ENCODE measurements around the gene SLC25A30. TPM values are rescaled to one million over a fixed set of nuclear protein-coding genes. Genes with fewer than 3 reads are reported as not detected.
"Not testable (repeated sequence)": the region's sequence is repeated elsewhere in the genome, so short reads cannot be mapped to it uniquely, and the experiment has no call there.

The SLC25A30 gene
- total and polyA plus RNA-seq, 2 donors (not counting 1 experiment from before 2014, with no cell fraction given): 11.2 to 16.9 TPM

DNA sequence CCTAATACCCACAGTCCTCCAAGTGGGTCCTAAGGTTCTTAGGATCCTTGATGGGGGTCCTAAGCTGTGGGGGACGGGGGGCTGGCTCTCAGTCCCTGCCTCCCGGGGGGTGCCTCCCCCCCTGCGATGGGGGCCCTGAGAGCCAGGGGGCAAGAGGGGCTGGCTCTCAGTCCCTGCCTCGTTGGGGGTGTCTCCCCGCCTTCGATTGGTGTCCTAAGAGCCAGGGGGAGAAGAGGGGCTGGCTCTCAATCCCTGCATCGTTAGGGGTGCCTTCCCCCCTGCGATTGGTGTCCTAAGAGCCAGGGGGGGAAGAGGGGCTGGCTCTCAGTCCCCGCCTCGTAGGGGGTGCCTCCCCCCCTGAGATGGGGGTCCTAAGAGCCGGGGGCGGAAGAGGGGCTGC lies 37.0 kb downstream of the SLC25A30 start:
- H3K9me3 Mint-ChIP-seq (ENCODE audit: insufficient read depth): no peaks in the 10 kb centered on the region
- Histone ChIP-seq H3K9ac (ENCODE audit: low read length) (no peak overlapping the region), H3K9me3 (ENCODE audit: control extremely low read depth in 1 of 3, control insufficient read depth in 2 of 3, insufficient read depth in 1 of 3, low read length in 2 of 3) (no peaks in the 10 kb centered on the region), H2AFZ (ENCODE audit: insufficient read depth, low read depth, low read length, poor library complexity, severe bottlenecking) (no peak overlapping the region), H3K4me3 (ENCODE audit: control extremely low read depth in 1 of 5, extremely low read depth in 1 of 5, insufficient read depth in 1 of 5, low read depth in 2 of 5, low read length in 4 of 5) (no peak overlapping the region), H3K27me3 (replicated peaks in 1 of 4; ENCODE audit: control extremely low read depth in 1 of 4, control insufficient read depth in 3 of 4, insufficient read depth in 4 of 4, low read length in 3 of 4) (no peaks in the 10 kb centered on the region), H3K36me3 (replicated peaks in 1 of 2; ENCODE audit: control extremely low read depth in 1 of 2, control insufficient read depth in 1 of 2, extremely low read depth in 1 of 2, insufficient read depth in 2 of 2, low read length in 1 of 2) (peaks cover 0 to 8% of the 10 kb centered on the region in 2 experiments), H3K4me1 (ENCODE audit: control insufficient read depth in 2 of 2, insufficient read depth in 2 of 2, low read length in 2 of 2) (no peaks in the 10 kb centered on the region), H3K4me2 (replicated peaks; ENCODE audit: low read depth, low read length, poor library complexity, severe bottlenecking) (no peak overlapping the region), H4K20me1 (ENCODE audit: control insufficient read depth, insufficient read depth, low read length, poor library complexity, severe bottlenecking) (no peaks in the 10 kb centered on the region), H3K27ac (ENCODE audit: low read length in 2 of 2) (no peak overlapping the region), H3K79me2 (ENCODE audit: control insufficient read depth, insufficient read depth, low read length) (no peaks in the 10 kb centered on the region)
- TF ChIP-seq, protein P1, sequence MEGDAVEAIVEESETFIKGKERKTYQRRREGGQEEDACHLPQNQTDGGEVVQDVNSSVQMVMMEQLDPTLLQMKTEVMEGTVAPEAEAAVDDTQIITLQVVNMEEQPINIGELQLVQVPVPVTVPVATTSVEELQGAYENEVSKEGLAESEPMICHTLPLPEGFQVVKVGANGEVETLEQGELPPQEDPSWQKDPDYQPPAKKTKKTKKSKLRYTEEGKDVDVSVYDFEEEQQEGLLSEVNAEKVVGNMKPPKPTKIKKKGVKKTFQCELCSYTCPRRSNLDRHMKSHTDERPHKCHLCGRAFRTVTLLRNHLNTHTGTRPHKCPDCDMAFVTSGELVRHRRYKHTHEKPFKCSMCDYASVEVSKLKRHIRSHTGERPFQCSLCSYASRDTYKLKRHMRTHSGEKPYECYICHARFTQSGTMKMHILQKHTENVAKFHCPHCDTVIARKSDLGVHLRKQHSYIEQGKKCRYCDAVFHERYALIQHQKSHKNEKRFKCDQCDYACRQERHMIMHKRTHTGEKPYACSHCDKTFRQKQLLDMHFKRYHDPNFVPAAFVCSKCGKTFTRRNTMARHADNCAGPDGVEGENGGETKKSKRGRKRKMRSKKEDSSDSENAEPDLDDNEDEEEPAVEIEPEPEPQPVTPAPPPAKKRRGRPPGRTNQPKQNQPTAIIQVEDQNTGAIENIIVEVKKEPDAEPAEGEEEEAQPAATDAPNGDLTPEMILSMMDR (IDR thresholded peaks at IDR 0.05): no peak
- TF ChIP-seq EZH2 (IDR thresholded peaks at IDR 0.05; ENCODE audit: borderline replicate concordance, insufficient read depth, low read depth, low read length, poor library complexity, severe bottlenecking): no peak
- ChIA-PET CTCF (no interaction called here), POLR2A (no interaction called here)
- no peak overlapping the region for H3K4me3 Mint-ChIP-seq
- no peaks in the 10 kb centered on the region for H3K27me3 Mint-ChIP-seq
- no peak for ATAC-seq (ENCODE audit: low read depth)
- intact Hi-C loops (cut with micrococcal nuclease): no loop called here
- H3K27ac Mint-ChIP-seq: no peak overlapping the region
- no peaks in the 10 kb centered on the region for H3K4me1 Mint-ChIP-seq
- DNase-seq: no peak
- WGBS (ENCODE audit: insufficient coverage): 100% methylated on average over 2 of the region's 12 CpGs

DNA sequence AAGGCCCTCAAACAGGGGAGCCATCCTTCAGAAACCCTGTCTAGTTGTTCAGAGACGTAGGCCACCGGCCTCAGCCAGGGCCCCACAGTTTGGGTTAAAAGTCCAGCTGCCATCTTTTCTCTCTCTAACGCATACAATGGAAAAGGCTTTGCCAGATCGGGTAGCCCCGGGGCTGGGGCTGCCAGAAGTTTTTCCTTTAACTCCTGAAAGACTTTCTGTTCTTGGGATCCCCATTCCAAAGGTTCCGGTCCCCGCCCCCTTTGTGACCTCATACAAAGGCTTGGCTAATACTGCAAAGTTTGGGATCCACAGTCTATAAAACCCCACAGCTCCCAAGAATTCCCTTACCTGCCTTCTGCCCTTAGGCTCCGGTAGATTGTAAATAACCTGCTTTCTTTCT lies 37.5 kb downstream of the SLC25A30 start:
- H4K20me1 ChIP-seq (ENCODE audit: control insufficient read depth, insufficient read depth, low read length, poor library complexity, severe bottlenecking); H3K9ac ChIP-seq (ENCODE audit: low read length); H3K4me2 ChIP-seq (replicated peaks; ENCODE audit: low read depth, low read length, poor library complexity, severe bottlenecking); H2AFZ ChIP-seq (ENCODE audit: insufficient read depth, low read depth, low read length, poor library complexity, severe bottlenecking); H3K4me3 ChIP-seq (ENCODE audit: control extremely low read depth in 1 of 5, extremely low read depth in 1 of 5, insufficient read depth in 1 of 5, low read depth in 2 of 5, low read length in 4 of 5); H3K79me2 ChIP-seq (ENCODE audit: control insufficient read depth, insufficient read depth, low read length); intact Hi-C loops (cut with micrococcal nuclease); CTCF ChIA-PET; H3K9me3 ChIP-seq (ENCODE audit: control extremely low read depth in 1 of 3, control insufficient read depth in 2 of 3, insufficient read depth in 1 of 3, low read length in 2 of 3); DNase-seq; H3K27me3 Mint-ChIP-seq; H3K9me3 Mint-ChIP-seq (ENCODE audit: insufficient read depth); H3K27ac ChIP-seq (ENCODE audit: low read length in 2 of 2); H3K27ac Mint-ChIP-seq; ATAC-seq (ENCODE audit: low read depth); H3K4me3 Mint-ChIP-seq; H3K27me3 ChIP-seq (replicated peaks in 1 of 4; ENCODE audit: control extremely low read depth in 1 of 4, control insufficient read depth in 3 of 4, insufficient read depth in 4 of 4, low read length in 3 of 4); POLR2A ChIA-PET; H3K4me1 ChIP-seq (ENCODE audit: control insufficient read depth in 2 of 2, insufficient read depth in 2 of 2, low read length in 2 of 2); H3K36me3 ChIP-seq (replicated peaks in 1 of 2; ENCODE audit: control extremely low read depth in 1 of 2, control insufficient read depth in 1 of 2, extremely low read depth in 1 of 2, insufficient read depth in 2 of 2, low read length in 1 of 2); H3K4me1 Mint-ChIP-seq: not testable (repeated sequence)
- WGBS (ENCODE audit: insufficient coverage): 98% methylated on average over 5 of the region's 8 CpGs

DNA sequence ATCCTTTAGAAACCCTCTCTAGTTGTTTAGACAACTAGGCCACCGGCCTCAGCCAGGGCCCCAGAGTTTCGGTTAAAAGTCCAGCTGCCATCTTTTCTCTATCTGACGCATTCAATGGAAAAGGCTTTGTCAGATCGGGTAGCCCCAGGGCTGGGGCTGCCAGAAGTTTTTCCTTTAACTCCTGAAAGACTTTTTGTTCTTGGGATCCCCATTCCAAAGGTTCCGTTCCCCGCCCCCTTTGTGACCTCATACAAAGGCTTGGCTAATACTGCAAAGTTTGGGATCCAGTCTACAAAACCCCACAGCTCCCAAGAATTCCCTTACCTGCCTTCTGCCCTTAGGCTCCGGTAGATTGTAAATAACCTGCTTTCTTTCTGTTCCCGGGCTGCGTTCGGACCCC lies 38.7 kb downstream of the SLC25A30 start:
- DNase-seq; H3K4me3 ChIP-seq (ENCODE audit: control extremely low read depth in 1 of 5, extremely low read depth in 1 of 5, insufficient read depth in 1 of 5, low read depth in 2 of 5, low read length in 4 of 5); H3K4me3 Mint-ChIP-seq; H3K27ac Mint-ChIP-seq; H3K4me1 ChIP-seq (ENCODE audit: control insufficient read depth in 2 of 2, insufficient read depth in 2 of 2, low read length in 2 of 2); H3K9ac ChIP-seq (ENCODE audit: low read length); H2AFZ ChIP-seq (ENCODE audit: insufficient read depth, low read depth, low read length, poor library complexity, severe bottlenecking); H3K36me3 ChIP-seq (replicated peaks in 1 of 2; ENCODE audit: control extremely low read depth in 1 of 2, control insufficient read depth in 1 of 2, extremely low read depth in 1 of 2, insufficient read depth in 2 of 2, low read length in 1 of 2); H3K4me2 ChIP-seq (replicated peaks; ENCODE audit: low read depth, low read length, poor library complexity, severe bottlenecking); H3K9me3 ChIP-seq (ENCODE audit: control extremely low read depth in 1 of 3, control insufficient read depth in 2 of 3, insufficient read depth in 1 of 3, low read length in 2 of 3); H3K9me3 Mint-ChIP-seq (ENCODE audit: insufficient read depth); intact Hi-C loops (cut with micrococcal nuclease); H3K4me1 Mint-ChIP-seq; H3K79me2 ChIP-seq (ENCODE audit: control insufficient read depth, insufficient read depth, low read length); POLR2A ChIA-PET; ATAC-seq (ENCODE audit: low read depth); H4K20me1 ChIP-seq (ENCODE audit: control insufficient read depth, insufficient read depth, low read length, poor library complexity, severe bottlenecking); H3K27me3 Mint-ChIP-seq; H3K27me3 ChIP-seq (replicated peaks in 1 of 4; ENCODE audit: control extremely low read depth in 1 of 4, control insufficient read depth in 3 of 4, insufficient read depth in 4 of 4, low read length in 3 of 4); CTCF ChIA-PET; H3K27ac ChIP-seq (ENCODE audit: low read length in 2 of 2): not testable (repeated sequence)
- WGBS (ENCODE audit: insufficient coverage): 97% methylated on average over 6 of the region's 10 CpGs

All from B cell (primary cell).